ENCODE measurements around the gene SHD.

DNA sequence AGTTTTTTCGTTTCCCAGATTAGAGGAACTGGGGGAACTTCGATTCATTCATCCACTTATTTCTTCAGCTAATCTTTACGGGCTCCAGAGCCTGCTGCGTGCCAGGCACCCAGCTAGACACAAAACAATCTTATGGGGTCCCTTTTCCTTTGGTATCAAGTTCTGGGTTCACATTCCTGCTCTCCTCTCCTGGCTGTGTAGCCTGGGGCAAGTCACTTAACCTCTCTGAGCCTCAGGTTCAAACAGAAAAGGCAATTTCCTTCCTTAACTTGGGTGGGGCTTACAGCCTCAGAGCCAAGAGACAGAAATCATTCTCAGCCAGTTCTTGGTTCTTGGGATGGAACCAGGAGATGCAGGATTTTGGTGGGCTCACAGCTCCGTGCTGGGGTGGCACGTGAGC, 5.9 kb downstream of the SHD start:
- TF ChIP-seq, protein P1, sequence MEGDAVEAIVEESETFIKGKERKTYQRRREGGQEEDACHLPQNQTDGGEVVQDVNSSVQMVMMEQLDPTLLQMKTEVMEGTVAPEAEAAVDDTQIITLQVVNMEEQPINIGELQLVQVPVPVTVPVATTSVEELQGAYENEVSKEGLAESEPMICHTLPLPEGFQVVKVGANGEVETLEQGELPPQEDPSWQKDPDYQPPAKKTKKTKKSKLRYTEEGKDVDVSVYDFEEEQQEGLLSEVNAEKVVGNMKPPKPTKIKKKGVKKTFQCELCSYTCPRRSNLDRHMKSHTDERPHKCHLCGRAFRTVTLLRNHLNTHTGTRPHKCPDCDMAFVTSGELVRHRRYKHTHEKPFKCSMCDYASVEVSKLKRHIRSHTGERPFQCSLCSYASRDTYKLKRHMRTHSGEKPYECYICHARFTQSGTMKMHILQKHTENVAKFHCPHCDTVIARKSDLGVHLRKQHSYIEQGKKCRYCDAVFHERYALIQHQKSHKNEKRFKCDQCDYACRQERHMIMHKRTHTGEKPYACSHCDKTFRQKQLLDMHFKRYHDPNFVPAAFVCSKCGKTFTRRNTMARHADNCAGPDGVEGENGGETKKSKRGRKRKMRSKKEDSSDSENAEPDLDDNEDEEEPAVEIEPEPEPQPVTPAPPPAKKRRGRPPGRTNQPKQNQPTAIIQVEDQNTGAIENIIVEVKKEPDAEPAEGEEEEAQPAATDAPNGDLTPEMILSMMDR (conservative IDR thresholded peaks at IDR 0.05 in 1 of 2, IDR thresholded peaks at IDR 0.05 in 1 of 2; ENCODE audit: low read depth in 1 of 2, low read length in 2 of 2) = no peak
- TF ChIP-seq EZH2 (IDR thresholded peaks at IDR 0.05; ENCODE audit: low read length, missing control alignments) = no peak

All from fibroblast of lung (primary cell).